ENCODE results near the gene SLC6A8.
"Not testable (repeated sequence)": the region's sequence is repeated elsewhere in the genome, so short reads cannot be mapped to it uniquely, and the experiment has no call there.

The SLC6A8 gene

GRCh38 chrX:153743468-153744209 is 55.9 kb downstream of the SLC6A8 start:
- not testable (repeated sequence) for H3K4me2 ChIP-seq (ENCODE audit: low read depth, low read length, poor library complexity, severe bottlenecking); H3K27me3 ChIP-seq (ENCODE audit: insufficient read depth, low read length, poor library complexity, severe bottlenecking); H3K4me3 ChIP-seq (ENCODE audit: low read length, poor library complexity, severe bottlenecking); H3K9me3 ChIP-seq (ENCODE audit: insufficient read depth, low read depth, low read length); H4K20me1 ChIP-seq (ENCODE audit: insufficient read depth, low read length, poor library complexity, severe bottlenecking); H3F3A ChIP-seq (ENCODE audit: low read depth); H3K79me2 ChIP-seq (ENCODE audit: insufficient read depth, low read length); H3K9me2 ChIP-seq (replicated peaks; ENCODE audit: low read depth, low read length); H3K9ac ChIP-seq (ENCODE audit: low read depth, low read length, poor library complexity, severe bottlenecking); H3K36me3 ChIP-seq (ENCODE audit: insufficient read depth, low read length); H2AFZ ChIP-seq (ENCODE audit: low read length); H3K4me1 ChIP-seq (ENCODE audit: insufficient read depth, low read length, poor library complexity, severe bottlenecking)

- H3K4me3 ChIP-seq (ENCODE audit: low read length, poor library complexity, severe bottlenecking), result no peak overlapping the region
- no peaks in the 10 kb centered on the region for H3F3A ChIP-seq (ENCODE audit: low read depth)
- H3K9me3 ChIP-seq (ENCODE audit: insufficient read depth, low read depth, low read length), result no peaks in the 10 kb centered on the region
- H3K4me2 ChIP-seq (ENCODE audit: low read depth, low read length, poor library complexity, severe bottlenecking), result no peak overlapping the region
- no peaks in the 10 kb centered on the region for H3K79me2 ChIP-seq (ENCODE audit: insufficient read depth, low read length)
- H3K9ac ChIP-seq (ENCODE audit: low read depth, low read length, poor library complexity, severe bottlenecking), result no peak overlapping the region
- no peak for TF ChIP-seq EZH2phosphoT487 (IDR thresholded peaks at IDR 0.05; ENCODE audit: borderline replicate concordance)
- TF ChIP-seq, protein P1, sequence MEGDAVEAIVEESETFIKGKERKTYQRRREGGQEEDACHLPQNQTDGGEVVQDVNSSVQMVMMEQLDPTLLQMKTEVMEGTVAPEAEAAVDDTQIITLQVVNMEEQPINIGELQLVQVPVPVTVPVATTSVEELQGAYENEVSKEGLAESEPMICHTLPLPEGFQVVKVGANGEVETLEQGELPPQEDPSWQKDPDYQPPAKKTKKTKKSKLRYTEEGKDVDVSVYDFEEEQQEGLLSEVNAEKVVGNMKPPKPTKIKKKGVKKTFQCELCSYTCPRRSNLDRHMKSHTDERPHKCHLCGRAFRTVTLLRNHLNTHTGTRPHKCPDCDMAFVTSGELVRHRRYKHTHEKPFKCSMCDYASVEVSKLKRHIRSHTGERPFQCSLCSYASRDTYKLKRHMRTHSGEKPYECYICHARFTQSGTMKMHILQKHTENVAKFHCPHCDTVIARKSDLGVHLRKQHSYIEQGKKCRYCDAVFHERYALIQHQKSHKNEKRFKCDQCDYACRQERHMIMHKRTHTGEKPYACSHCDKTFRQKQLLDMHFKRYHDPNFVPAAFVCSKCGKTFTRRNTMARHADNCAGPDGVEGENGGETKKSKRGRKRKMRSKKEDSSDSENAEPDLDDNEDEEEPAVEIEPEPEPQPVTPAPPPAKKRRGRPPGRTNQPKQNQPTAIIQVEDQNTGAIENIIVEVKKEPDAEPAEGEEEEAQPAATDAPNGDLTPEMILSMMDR (conservative IDR thresholded peaks at IDR 0.05; ENCODE audit: low read length), result no peak
- H3K4me1 ChIP-seq (ENCODE audit: insufficient read depth, low read length, poor library complexity, severe bottlenecking), result peaks cover 5% of the 10 kb centered on the region
- H3K36me3 ChIP-seq (ENCODE audit: insufficient read depth, low read length), result no peaks in the 10 kb centered on the region
- H3K27me3 ChIP-seq (ENCODE audit: insufficient read depth, low read length, poor library complexity, severe bottlenecking), result no peaks in the 10 kb centered on the region
- H2AFZ ChIP-seq (ENCODE audit: low read length), result no peak overlapping the region
- H3K9me2 ChIP-seq (replicated peaks; ENCODE audit: low read depth, low read length), result no peaks in the 10 kb centered on the region
- no peaks in the 10 kb centered on the region for H4K20me1 ChIP-seq (ENCODE audit: insufficient read depth, low read length, poor library complexity, severe bottlenecking)
Observed at GRCh38 chrX:153744210-153745066, 56.7 kb downstream of the SLC6A8 start.

DNA sequence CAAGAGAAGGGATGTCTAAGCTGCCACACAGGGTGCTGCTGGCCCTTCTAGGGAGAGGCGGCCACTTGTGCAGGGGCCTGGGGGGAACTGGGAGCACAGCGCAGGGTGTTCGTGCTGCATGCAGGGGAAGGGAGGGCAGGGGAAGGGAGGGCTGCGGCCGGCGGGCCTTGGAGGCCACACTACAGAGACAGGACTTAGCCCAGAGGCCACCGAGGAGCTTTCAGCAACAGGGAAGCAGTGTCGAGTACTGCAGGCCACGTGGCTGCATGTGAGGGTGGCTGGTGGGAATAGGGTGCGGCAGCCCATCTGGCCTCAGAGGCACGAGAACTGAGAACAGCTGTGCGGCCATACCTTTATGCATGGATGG is 57.3 kb downstream of the SLC6A8 start:
- not testable (repeated sequence) for H3K4me2 ChIP-seq (ENCODE audit: low read depth, low read length, poor library complexity, severe bottlenecking); H3F3A ChIP-seq (ENCODE audit: low read depth); H3K9me2 ChIP-seq (replicated peaks; ENCODE audit: low read depth, low read length); H3K36me3 ChIP-seq (ENCODE audit: insufficient read depth, low read length); H3K27me3 ChIP-seq (ENCODE audit: insufficient read depth, low read length, poor library complexity, severe bottlenecking); H3K9ac ChIP-seq (ENCODE audit: low read depth, low read length, poor library complexity, severe bottlenecking); H4K20me1 ChIP-seq (ENCODE audit: insufficient read depth, low read length, poor library complexity, severe bottlenecking); H3K4me3 ChIP-seq (ENCODE audit: low read length, poor library complexity, severe bottlenecking); H3K4me1 ChIP-seq (ENCODE audit: insufficient read depth, low read length, poor library complexity, severe bottlenecking); H3K79me2 ChIP-seq (ENCODE audit: insufficient read depth, low read length); H2AFZ ChIP-seq (ENCODE audit: low read length); H3K9me3 ChIP-seq (ENCODE audit: insufficient read depth, low read depth, low read length)

All from Loucy (cell line).